ENCODE data around the gene C2CD4C.

The C2CD4C gene

GRCh38 chr19:379796-380195, 29.2 kb downstream of the C2CD4C start:
- no peak for DNase-seq

DNA sequence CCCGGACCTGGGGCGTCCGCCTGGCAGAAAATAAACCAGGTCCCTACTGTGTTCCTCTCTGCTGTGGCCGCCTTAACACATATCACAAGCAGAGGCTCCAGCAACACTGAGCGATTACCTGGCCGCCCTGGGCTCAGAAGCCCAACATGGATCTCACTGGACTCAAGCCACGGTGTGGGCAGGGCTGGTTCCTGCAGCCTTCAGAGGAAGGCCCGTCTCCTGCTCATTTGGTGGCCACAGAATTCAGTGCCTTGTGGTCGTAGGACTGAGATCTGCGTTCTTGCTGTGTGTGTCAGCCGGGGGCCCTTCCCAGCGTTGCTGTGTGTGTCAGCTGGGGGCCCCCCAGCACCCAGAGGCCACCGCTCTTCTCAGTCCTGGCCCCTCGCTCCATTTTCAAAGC, 30.2 kb downstream of the C2CD4C start:
- no peak for DNase-seq

DNA sequence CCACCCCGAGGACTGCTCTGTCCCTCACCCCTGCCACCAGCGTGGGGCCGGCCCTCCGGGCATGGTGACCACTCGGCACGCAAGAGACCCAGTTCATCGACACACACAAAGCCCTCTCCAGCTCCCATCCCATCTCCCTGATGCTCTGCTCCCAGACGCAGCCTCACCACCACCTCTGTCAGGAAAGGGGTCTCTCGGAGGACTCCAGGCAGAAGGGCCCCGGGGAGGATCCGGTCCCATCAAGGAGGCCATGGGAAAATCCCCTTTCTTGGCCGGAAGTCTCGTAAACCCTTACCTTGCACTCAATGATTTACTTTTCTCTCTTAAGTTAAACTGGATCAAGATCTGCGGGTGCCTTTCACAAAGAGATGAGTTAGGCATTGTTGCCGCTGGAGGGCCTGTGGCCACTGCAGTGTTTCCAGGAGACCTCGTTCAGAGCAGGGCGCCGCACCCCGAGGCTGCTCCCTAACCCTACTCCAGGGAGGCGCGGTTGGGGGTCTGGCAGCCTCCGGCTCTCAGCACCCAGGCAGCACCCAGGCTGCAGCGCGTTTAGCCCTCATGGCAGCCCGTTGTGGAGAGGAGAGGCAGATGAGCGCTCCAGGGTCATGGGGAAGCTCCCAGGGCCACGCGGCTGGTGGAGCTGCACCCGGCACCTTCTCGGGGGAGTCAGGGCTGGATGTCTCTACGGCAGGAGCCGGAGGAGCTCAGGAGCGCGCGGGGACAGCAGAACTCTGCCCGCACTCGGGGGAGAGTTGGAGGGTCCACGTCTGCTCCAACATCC, 31.0 kb downstream of the C2CD4C start:
- DNase-seq = no peak

DNA sequence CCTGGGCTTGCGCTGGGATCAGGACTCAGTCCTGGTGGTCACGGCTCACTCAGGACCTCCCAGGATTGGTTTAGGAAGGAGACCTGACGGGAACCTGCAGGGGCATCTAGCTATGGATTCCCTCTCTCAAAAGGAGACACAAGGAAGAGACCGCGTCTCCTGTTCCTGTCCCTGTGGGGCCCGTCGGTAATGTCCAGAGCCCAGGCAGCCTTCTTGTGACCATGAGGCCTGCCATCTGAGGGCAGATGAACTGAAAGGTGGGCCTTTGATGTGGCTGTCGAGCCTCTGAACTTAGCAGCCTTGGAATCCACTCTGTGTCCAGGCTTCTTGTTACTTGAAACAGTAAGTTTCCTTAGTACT, 32.9 kb downstream of the C2CD4C start:
- DNase-seq = no peak

- DNase-seq = no peak
Observed at GRCh38 chr19:375395-376110, 33.4 kb downstream of the C2CD4C start.

- no peak for DNase-seq
Observed at GRCh38 chr19:374886-375235, 34.1 kb downstream of the C2CD4C start.

DNA sequence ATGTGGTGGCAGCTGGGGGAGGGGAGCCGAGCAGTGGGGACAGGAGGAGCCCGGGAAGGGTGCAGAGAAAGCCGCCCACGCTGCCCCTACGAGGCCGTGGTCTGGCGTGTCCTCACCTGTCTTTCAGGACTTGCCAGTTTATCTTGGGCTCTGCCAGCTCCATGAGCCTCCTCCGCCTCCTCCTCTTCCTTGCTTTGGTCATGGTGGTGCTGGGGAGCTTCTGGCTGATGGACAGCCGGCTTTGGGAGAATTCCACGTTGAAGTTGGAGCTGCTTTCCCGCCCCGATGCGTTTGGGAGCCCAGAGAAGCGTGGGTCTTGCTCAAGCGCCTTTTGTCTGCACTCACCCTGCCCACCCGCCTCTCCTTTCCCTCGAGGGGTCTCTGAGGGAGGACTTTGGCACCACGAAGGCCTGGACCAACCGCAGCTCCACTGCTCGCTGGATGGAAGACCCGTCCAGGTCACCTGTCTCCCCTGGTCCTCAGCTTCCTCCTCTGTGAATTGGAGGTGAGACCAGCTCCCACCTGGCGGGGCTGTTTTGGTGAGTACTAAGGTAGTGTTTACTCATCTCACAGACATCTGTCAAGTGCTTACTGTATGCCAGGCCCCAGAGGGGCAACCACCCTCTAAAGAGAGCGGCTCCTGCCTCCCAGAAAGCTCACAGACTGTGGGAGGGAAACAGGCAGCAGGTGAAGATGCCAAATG, 34.6 kb downstream of the C2CD4C start:
- peak in 1 of 2 experiments; percentile 43 for DNase-seq

GRCh38 chr19:373391-374182, 35.4 kb downstream of the C2CD4C start:
- DNase-seq = no peak

DNA sequence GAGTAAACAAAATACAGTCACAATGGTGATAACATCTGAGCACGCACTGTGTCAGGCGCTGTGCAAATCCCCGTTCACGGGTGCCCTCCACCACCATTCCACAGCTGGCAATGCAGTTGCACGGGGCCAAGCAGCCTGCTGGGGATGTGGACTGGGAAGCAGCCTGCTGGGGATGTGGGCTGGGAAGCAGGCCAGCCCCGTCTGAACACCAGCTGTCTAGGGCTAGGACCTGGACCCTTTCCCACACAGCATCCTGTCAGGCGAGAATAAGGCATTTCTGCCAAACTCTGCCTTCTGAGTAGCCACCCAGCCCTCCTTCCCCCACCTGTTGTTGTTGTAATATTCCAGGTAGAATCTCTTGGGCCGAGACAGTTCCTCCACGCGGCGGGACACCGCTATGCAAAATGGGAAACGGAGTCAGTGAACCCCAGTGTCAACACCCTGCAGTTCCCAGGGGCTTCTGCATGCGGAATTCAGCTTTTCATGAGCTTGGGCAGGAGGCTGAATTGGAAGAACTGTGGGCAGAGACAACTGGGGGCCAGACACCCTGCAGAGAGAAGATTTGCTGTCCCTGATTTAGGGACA, 36.5 kb downstream of the C2CD4C start:
- peak; percentile 65 to 82 for DNase-seq

DNA sequence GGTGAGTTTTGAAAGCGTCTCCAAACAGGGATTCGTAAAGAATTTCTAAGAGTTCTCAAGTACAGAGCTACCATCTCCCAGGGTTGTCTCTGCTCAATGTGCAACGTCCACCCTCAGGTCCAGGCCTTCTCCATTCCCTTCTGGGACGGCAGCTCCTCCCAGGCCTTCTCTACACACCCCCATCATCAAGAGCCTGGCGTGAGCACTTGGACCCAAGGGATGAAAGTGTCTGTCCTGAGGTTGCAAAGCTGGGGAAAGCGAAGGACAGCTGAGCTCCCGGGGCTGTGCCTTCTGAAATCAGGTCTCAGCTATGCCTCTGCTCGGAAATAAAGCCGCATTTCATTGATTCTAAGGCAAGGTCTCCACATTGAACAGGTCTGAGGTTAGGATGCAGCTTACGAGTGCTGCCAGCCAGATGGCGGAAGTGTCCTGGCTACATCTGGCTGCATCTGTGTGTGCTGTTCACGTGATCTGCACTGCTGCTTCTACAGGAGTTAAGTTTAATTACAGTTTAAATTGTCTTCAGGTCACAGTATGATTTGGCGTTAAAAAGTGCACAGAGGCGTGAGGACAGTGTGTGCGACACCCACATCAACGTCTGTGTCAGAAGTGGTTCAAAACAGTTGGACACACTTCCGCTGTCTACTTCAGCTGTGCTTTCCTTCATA, 37.3 kb downstream of the C2CD4C start:
- DNase-seq = peak in 1 of 2 experiments; percentile 45

GRCh38 chr19:370641-371330, 38.2 kb downstream of the C2CD4C start:
- DNase-seq = no peak

- DNase-seq = no peak
Observed at GRCh38 chr19:369876-370275, 39.1 kb downstream of the C2CD4C start.

- DNase-seq = no peak
Observed at GRCh38 chr19:369256-369655, 39.7 kb downstream of the C2CD4C start.

GRCh38 chr19:368630-369024, 40.3 kb downstream of the C2CD4C start:
- DNase-seq = no peak

DNA sequence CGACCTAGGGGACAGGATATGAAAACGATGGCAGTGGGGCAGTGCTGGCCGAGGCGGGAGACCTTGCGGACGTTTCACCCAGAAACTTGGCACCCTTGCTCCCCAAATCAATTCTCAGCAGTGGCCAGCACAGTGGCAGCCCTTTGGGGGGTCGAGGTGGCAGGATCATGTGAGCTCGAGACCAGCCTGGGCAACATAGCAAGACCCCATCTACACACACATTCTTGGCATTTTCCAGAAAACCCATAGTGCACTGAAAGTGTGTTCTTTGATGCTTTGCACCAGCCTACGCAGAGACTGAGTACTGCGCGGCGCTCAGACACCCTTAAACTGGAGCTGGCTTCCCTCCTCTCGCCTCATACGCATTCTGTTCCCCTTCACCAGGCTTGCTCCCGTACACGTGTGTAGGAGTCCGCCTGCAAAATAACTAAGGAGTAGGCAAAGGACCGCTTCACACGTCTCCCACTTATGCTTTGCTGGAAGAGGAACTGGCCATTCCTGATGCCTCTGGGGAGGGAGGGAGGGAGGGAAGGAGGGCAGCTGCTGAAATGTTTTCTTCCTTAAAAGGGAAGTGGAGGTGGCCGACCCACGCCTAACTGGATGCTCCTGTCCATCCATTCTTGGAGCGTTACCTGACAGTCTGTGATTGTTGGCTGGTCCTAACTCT, 40.9 kb downstream of the C2CD4C start:
- DNase-seq = no peak

GRCh38 chr19:367561-367960, 41.4 kb downstream of the C2CD4C start:
- no peak for DNase-seq

DNA sequence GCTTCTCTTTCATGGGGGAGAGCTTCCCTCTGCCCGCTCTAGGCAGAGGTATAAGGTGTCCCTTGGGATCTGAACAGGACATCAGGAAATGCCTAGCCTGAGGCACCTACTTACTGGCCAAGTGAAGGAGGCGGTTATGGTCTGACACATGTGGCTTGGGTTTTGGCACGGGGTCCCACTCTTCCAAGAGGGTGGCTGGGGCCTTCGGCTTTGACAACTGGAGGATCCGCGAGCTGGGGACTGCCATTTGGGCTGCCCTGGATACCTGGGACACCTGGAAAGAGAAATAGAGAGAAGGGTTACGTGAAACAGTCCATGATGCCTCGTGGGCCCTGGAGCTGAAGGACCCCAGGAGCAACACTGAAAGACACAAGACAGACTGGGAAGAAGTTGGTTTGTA, 42.0 kb downstream of the C2CD4C start:
- no peak for DNase-seq

- DNase-seq = no peak
Observed at GRCh38 chr19:366205-366783, 42.7 kb downstream of the C2CD4C start.

GRCh38 chr19:364496-365287, 44.3 kb downstream of the C2CD4C start:
- no peak for DNase-seq

- no peak for DNase-seq
Observed at GRCh38 chr19:362683-363082, 46.3 kb downstream of the C2CD4C start.
